ENCODE results near the gene CCL2.

DNA sequence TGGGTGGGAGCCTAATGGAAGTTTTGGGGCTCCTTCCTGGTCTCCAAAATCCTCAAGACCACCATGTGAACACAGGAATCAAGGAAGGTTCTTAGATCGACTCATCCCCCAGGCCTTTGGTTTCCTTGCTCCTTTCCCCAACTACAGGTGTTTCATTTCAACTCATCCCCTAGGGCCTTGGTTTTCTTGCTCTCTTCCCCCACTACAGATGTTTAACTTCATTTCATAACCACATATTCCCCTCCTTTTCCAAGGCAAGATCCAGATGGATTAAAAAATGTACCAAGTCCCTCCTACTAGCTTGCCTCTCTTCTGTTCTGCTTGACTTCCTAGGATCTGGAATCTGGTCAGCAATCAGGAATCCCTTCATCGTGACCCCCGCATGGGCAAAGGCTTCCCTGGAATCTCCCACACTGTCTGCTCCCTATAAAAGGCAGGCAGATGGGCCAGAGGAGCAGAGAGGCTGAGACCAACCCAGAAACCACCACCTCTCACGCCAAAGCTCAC is 30.3 kb downstream of the CCL2 start, which contains the start of gene CCL11:
- TF ChIP-seq, protein P1, sequence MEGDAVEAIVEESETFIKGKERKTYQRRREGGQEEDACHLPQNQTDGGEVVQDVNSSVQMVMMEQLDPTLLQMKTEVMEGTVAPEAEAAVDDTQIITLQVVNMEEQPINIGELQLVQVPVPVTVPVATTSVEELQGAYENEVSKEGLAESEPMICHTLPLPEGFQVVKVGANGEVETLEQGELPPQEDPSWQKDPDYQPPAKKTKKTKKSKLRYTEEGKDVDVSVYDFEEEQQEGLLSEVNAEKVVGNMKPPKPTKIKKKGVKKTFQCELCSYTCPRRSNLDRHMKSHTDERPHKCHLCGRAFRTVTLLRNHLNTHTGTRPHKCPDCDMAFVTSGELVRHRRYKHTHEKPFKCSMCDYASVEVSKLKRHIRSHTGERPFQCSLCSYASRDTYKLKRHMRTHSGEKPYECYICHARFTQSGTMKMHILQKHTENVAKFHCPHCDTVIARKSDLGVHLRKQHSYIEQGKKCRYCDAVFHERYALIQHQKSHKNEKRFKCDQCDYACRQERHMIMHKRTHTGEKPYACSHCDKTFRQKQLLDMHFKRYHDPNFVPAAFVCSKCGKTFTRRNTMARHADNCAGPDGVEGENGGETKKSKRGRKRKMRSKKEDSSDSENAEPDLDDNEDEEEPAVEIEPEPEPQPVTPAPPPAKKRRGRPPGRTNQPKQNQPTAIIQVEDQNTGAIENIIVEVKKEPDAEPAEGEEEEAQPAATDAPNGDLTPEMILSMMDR (IDR thresholded peaks at IDR 0.05; ENCODE audit: low read depth, low read length) = no peak
- TF ChIP-seq EZH2phosphoT487 (IDR thresholded peaks at IDR 0.05; ENCODE audit: low read depth) = no peak

Measured in OCI-LY3 (cell line).